B cell (primary cell): ENCODE measurements around the gene DNMBP. TPM values are rescaled to one million over a fixed set of nuclear protein-coding genes. Genes with fewer than 3 reads are reported as not detected.

Experiments used
- ATAC-seq: fragments of 200-7000 bp; cut with Tn5 transposase; one replicate; pipeline ENCODE4 v1.10.0; 2021; ENCODE audit warnings: low read depth, mild to moderate bottlenecking, moderate number of reproducible peaks, moderate library complexity
- CTCF ChIA-PET: fragments of 350-600 bp; sonication (Branson Sonifier 250); formaldehyde crosslinking; loops from one replicate; lab custom pipeline; 2021; ENCODE audit warnings: antibody characterized with exemption, inconsistent platforms; lab: Charles Lee
- POLR2A ChIA-PET: fragments of 350-600 bp; sonication (Branson Sonifier 250); formaldehyde crosslinking; loops from one replicate; lab custom pipeline; 2021; ENCODE audit warnings: antibody characterized with exemption; lab: Charles Lee
- DNase-seq: peaks from one replicate; pipeline ENCODE4 v3.0.0; 2013
- H2AFZ ChIP-seq: 2 replicates; pipeline ENCODE4 v1.6.1; 2012; ENCODE audit warnings: mild to moderate bottlenecking, low read depth, low read length; ENCODE audit not compliant: insufficient read depth, poor library complexity, severe bottlenecking
- H3K27ac ChIP-seq, 2 donors: 1 replicate in 1 of 2; 2 replicates in 1 of 2; pipeline ENCODE4 v1.5.1; 2012 to 2013; ENCODE audit warnings: low read length in 2 of 2, mild to moderate bottlenecking in 2 of 2, moderate library complexity in 1 of 2
- H3K27me3 ChIP-seq, 4 experiments: fragments of 200-600 bp in 1 of 4; sonication (generic) in 1 of 4; replicated peaks in 1 of 4; 1 replicate in 2 of 4; 2 replicates in 2 of 4; pipeline versions ENCODE4 v1.6.1 to v1.7.0; 2013 to 2016; ENCODE audit warnings: low read length in 3 of 4, mild to moderate bottlenecking in 2 of 4, mixed read lengths in 1 of 4, moderate library complexity in 1 of 4; ENCODE audit not compliant: insufficient read depth in 4 of 4, control insufficient read depth in 3 of 4; ENCODE audit errors: control extremely low read depth in 1 of 4
- H3K36me3 ChIP-seq, 2 experiments: replicated peaks in 1 of 2; 1 replicate in 1 of 2; 2 replicates in 1 of 2; pipeline versions ENCODE4 v1.6.1 to v1.7.1; 2013; ENCODE audit warnings: low read length in 1 of 2; ENCODE audit not compliant: insufficient read depth in 2 of 2, control insufficient read depth in 1 of 2; ENCODE audit errors: control extremely low read depth in 1 of 2, extremely low read depth in 1 of 2
- H3K4me1 ChIP-seq, 2 donors: fragments of 200-600 bp in 1 of 2; sonication (generic) in 1 of 2; 1 replicate in 1 of 2; 2 replicates in 1 of 2; pipeline versions ENCODE4 v1.5.1 to v1.6.1; 2013 to 2017; ENCODE audit warnings: low read length in 2 of 2; ENCODE audit not compliant: control insufficient read depth in 2 of 2, insufficient read depth in 2 of 2
- H3K4me2 ChIP-seq: replicated peaks from 2 replicates; pipeline ENCODE3; 2012; ENCODE audit warnings: mild to moderate bottlenecking, low read depth, low read length; ENCODE audit not compliant: poor library complexity, severe bottlenecking
- H3K4me3 ChIP-seq, 5 experiments: fragments of 200-600 bp in 1 of 5; sonication (generic) in 1 of 5; 1 replicate in 3 of 5; 2 replicates in 2 of 5; pipeline versions ENCODE4 v1.5.1 to v1.7.0; 2011 to 2016; ENCODE audit warnings: low read length in 4 of 5, mild to moderate bottlenecking in 4 of 5, low read depth in 2 of 5, control low read depth in 1 of 5, moderate library complexity in 1 of 5; ENCODE audit not compliant: insufficient read depth in 1 of 5; ENCODE audit errors: control extremely low read depth in 1 of 5, extremely low read depth in 1 of 5
- H3K79me2 ChIP-seq: fragments of 200-600 bp; sonication (generic); one replicate; pipeline ENCODE4 v1.6.0; 2016; ENCODE audit warnings: low read length; ENCODE audit not compliant: control insufficient read depth, insufficient read depth
- H3K9ac ChIP-seq: fragments of 200-600 bp; sonication (generic); 2 replicates; pipeline ENCODE4 v1.6.1; 2017; ENCODE audit warnings: mild to moderate bottlenecking, low read length, moderate library complexity
- H3K9me3 ChIP-seq, 3 donors: one replicate each; pipeline versions ENCODE4 v1.6.1 to v1.7.1; 2013; ENCODE audit warnings: low read length in 2 of 3; ENCODE audit not compliant: control insufficient read depth in 2 of 3, insufficient read depth in 1 of 3; ENCODE audit errors: control extremely low read depth in 1 of 3
- H4K20me1 ChIP-seq: 2 replicates; pipeline ENCODE4 v1.6.0; 2012; ENCODE audit warnings: mild to moderate bottlenecking, low read length; ENCODE audit not compliant: insufficient read depth, control insufficient read depth, poor library complexity, severe bottlenecking
- H3K27ac Mint-ChIP-seq: one replicate; pipeline ENCODE4 v1.8.0; 2021; ENCODE audit warnings: mixed read lengths
- H3K27me3 Mint-ChIP-seq: one replicate; pipeline ENCODE4 v1.8.0; 2021; ENCODE audit warnings: mixed read lengths
- H3K4me1 Mint-ChIP-seq: one replicate; pipeline ENCODE4 v1.8.0; 2021; ENCODE audit warnings: mixed read lengths
- H3K4me3 Mint-ChIP-seq: one replicate; pipeline ENCODE4 v1.8.0; 2021; ENCODE audit warnings: mixed read lengths
- H3K9me3 Mint-ChIP-seq: one replicate; pipeline ENCODE4 v1.8.0; 2022; ENCODE audit warnings: mixed read lengths; ENCODE audit not compliant: insufficient read depth
- EZH2 ChIP-seq: IDR thresholded peaks from 2 replicates; pipeline ENCODE4 v1.6.1; 2012; ENCODE audit warnings: borderline replicate concordance, low read depth, mild to moderate bottlenecking, moderate library complexity, low read length; ENCODE audit not compliant: insufficient read depth, poor library complexity, severe bottlenecking
- WGBS: methylation state at CpG from one replicate; pipeline ENCODE4 v1.1.5; 2013; ENCODE audit warnings: missing lambda C conversion rate; ENCODE audit not compliant: insufficient coverage; 5-methylcytosine and 5-hydroxymethylcytosine counted together
- intact Hi-C: fragments of 100-400 bp; cut with micrococcal nuclease; formaldehyde crosslinking; loops from one replicate; pipeline ENCODE4 v1.10.0; 2022
- polyA plus RNA-seq: library from polyadenylated mRNA; depleted of rRNA; stranded (reverse); fragments of >200 nt; gene quantifications from 2 replicates; pipeline ENCODE4 v1.2.3, GENCODE V29; 2012
- total RNA-seq, 2 donors: library from RNA; stranded (reverse); fragments of 120-200 nt in 1 of 2; gene quantifications; 1 replicate in 1 of 2; 2 replicates in 1 of 2; pipeline versions ENCODE4 v1.2.3 to v1.2.4, GENCODE V29; 2013 to 2022
- TF ChIP-seq, protein P1 (sequence below): fragments of 200-600 bp; IDR thresholded peaks from one replicate; pipeline ENCODE4 v1.8.0; 2022; ENCODE audit warnings: antibody characterized with exemption, mild to moderate bottlenecking

DNMBP gene
- total and polyA plus RNA-seq, 2 donors (not counting 1 experiment from before 2014, with no cell fraction given): 12.8 to 22.6 TPM

GRCh38 chr10:100027416-100027815 lies 17.7 kb upstream of the DNMBP start:
- peaks cover 0 to 22% (median 14%) of the 10 kb centered on the region in 3 donors for H3K9me3 ChIP-seq
- Mint-ChIP-seq H3K27ac (no peak overlapping the region), H3K9me3 (peaks cover 6% of the 10 kb centered on the region), H3K4me3 (no peak overlapping the region), H3K27me3 (no peaks in the 10 kb centered on the region), H3K4me1 (no peaks in the 10 kb centered on the region)
- no peak for ATAC-seq
- DNase-seq: no peak
- H3K27me3 ChIP-seq: no peaks in the 10 kb centered on the region
- intact Hi-C loops: no loop called here
- no peak for TF ChIP-seq EZH2
- TF ChIP-seq, protein P1, sequence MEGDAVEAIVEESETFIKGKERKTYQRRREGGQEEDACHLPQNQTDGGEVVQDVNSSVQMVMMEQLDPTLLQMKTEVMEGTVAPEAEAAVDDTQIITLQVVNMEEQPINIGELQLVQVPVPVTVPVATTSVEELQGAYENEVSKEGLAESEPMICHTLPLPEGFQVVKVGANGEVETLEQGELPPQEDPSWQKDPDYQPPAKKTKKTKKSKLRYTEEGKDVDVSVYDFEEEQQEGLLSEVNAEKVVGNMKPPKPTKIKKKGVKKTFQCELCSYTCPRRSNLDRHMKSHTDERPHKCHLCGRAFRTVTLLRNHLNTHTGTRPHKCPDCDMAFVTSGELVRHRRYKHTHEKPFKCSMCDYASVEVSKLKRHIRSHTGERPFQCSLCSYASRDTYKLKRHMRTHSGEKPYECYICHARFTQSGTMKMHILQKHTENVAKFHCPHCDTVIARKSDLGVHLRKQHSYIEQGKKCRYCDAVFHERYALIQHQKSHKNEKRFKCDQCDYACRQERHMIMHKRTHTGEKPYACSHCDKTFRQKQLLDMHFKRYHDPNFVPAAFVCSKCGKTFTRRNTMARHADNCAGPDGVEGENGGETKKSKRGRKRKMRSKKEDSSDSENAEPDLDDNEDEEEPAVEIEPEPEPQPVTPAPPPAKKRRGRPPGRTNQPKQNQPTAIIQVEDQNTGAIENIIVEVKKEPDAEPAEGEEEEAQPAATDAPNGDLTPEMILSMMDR: no peak
- H3K4me3 ChIP-seq: no peak overlapping the region
- H3K4me1 ChIP-seq: no peaks in the 10 kb centered on the region
- H3K9ac ChIP-seq: no peak overlapping the region
- H4K20me1 ChIP-seq: no peaks in the 10 kb centered on the region
- CTCF ChIA-PET: no interaction called here
- WGBS: no CpG with 5 or more reads among the region's 1 CpG
- H2AFZ ChIP-seq: no peak overlapping the region
- H3K4me2 ChIP-seq: no peak overlapping the region
- POLR2A ChIA-PET: no interaction called here
- no peaks in the 10 kb centered on the region for H3K36me3 ChIP-seq
- H3K79me2 ChIP-seq: no peaks in the 10 kb centered on the region
- H3K27ac ChIP-seq: no peak overlapping the region

- no peak for TF ChIP-seq EZH2
- TF ChIP-seq, protein P1: no peak
- H3K79me2 ChIP-seq: no peaks in the 10 kb centered on the region
- no peak overlapping the region for H2AFZ ChIP-seq
- ATAC-seq: no peak
- H3K27me3 ChIP-seq: no peaks in the 10 kb centered on the region
- no peaks in the 10 kb centered on the region for H4K20me1 ChIP-seq
- Mint-ChIP-seq H3K4me3 (no peak overlapping the region), H3K9me3 (peaks cover 6% of the 10 kb centered on the region), H3K4me1 (peaks cover 8% of the 10 kb centered on the region), H3K27ac (no peak overlapping the region), H3K27me3 (no peaks in the 10 kb centered on the region)
- H3K9me3 ChIP-seq: peaks cover 0 to 22% (median 14%) of the 10 kb centered on the region in 3 donors
- 100% methylated on average over 5 of the region's 5 CpGs for WGBS
- no peaks in the 10 kb centered on the region for H3K36me3 ChIP-seq
- H3K27ac ChIP-seq: no peak overlapping the region
- POLR2A ChIA-PET: no interaction called here
- no peak overlapping the region for H3K4me3 ChIP-seq
- CTCF ChIA-PET: interaction anchor here (1.2 to 1.3 kb wide), 3 partner anchors 20 to 180 kb away, joined by 4 to 6 read pairs (median 5); no protein-coding TSS in a partner anchor
- H3K4me1 ChIP-seq: peaks cover 6 to 8% of the 10 kb centered on the region in 2 donors
- DNase-seq: no peak
- intact Hi-C loops: no loop called here
- H3K4me2 ChIP-seq: no peak overlapping the region
- H3K9ac ChIP-seq: no peak overlapping the region
These were observed 15.8 kb upstream of the DNMBP start for GRCh38 chr10:100025576-100025975.
